Ureter (tissue), 1 donor: ENCODE data around the gene CAPN11. TPM values are rescaled to one million over a fixed set of nuclear protein-coding genes. Genes with fewer than 3 reads are reported as not detected.
"Not testable (repeated sequence)": the region's sequence is repeated elsewhere in the genome, so short reads cannot be mapped to it uniquely, and the experiment has no call there.

Source experiments
- DNase-seq: peaks from one replicate; pipeline ENCODE4 v3.0.0-alpha.2; 2020; ENCODE audit warnings: low spot score
- total RNA-seq: library from RNA; stranded (reverse); gene quantifications from one replicate; pipeline ENCODE4 v1.2.4, GENCODE V29; 2023
- donor health status: DM: yes; HTN: yes; CAD: no.

The CAPN11 gene
- total RNA-seq, 1 donor from 2014 or later = 2.1 TPM

DNA sequence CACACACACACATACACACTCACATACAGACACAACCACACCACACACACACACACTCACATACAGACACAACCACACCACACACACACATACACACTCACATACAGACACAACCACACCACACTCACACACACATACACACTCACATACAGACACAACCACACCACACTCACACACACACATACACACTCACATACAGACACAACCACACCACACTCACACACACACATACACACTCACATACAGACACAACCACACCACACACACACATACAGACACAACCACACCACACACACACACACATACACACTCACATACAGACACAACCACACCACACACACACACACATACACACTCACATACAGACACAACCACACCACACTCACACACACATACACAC, 23.2 kb downstream of the CAPN11 start:
- DNase-seq = not testable (repeated sequence)

DNA sequence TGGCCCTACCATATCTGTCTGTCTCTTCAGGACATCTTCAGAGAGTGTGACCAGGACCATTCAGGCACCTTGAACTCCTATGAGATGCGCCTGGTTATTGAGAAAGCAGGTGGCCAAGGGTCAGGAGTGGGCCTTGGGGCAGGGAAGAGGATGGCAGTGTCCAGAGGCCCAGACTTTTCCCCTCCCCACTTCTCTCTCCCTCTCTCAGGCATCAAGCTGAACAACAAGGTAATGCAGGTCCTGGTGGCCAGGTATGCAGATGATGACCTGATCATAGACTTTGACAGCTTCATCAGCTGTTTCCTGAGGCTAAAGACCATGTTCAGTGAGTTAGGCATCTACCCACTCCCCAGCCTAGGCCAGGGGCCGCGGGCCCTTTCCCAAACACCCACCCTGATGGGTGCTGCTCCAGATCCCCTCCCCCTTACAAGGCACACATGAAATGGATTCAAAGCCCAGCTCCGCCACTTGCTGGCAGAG, 24.3 kb downstream of the CAPN11 start:
- no peak for DNase-seq

GRCh38 chr6:44183783-44184182, 25.2 kb downstream of the CAPN11 start:
- DNase-seq = no peak

DNA sequence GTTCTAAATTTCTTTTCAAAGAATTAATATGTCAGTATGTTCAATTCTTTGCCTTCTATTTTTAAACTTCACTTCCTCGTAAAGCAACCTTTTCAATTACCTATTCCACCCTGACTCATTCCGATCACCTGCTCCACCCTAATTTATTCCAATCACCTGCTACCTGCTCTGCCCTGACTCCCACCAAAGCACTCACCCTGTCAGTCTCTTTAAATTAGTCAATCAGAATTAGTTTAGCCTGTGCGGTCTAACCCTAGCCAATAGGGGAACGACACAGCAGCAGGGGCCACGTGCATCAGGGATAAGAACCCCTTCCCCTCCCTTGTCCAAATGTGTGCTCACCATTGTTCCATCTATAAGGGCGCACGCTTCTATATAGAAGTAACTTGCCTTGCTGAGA, 26.7 kb downstream of the CAPN11 start:
- DNase-seq = not testable (repeated sequence)

DNA sequence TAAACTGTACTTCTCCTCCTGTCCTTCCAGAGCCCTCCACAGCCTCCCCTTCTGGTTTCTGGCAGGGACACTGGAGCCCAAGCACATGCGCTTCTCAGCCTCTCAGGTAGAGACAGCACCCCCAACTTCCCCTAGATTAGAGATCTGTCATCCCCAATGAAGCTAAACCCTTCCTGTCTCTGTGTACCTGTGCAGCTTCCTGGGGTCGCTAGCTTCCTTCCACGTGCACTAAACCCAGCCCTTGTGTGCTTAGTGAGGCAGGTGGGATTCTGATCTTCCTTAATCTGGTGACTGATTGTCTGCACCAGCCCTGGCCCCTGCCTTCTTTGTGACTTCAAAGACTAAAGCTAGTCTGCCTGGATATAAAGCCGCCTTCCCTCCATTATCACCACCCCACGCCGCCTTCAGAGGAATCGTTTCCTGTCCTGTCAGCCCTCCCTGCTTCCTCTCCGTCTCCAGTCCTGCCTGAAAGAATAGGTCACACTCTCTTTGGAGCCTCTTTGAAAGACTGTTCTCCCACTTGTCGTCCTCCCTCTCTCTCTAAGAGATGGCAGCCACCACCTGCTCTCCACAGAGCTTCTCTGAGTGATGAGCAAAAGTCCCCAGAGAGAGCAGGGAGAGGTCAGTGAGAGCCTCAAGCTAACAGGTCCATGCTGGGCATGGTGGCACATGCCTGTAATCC, 27.5 kb downstream of the CAPN11 start:
- DNase-seq = no peak

DNA sequence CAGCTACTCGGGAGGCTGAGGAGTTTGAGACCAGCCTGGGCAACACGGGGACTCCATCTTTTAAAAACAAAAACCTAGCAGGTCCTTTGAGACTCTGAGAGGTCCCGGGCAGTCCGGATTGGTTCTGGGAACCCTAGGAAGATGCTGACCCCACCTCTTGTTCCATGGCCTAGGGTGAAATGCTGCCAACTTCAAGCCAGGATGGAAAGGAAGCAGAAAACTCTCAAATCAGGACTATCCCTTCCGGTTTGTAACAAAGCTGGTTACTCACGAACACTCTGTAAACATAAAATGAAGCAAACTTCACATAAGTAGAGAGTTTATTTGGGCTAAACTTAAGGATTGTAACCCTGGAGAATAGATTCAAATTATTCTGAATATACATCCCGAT, 28.0 kb downstream of the CAPN11 start:
- no peak for DNase-seq

- DNase-seq = no peak
Measured at GRCh38 chr6:44188819-44189218, 30.2 kb downstream of the CAPN11 start.

DNA sequence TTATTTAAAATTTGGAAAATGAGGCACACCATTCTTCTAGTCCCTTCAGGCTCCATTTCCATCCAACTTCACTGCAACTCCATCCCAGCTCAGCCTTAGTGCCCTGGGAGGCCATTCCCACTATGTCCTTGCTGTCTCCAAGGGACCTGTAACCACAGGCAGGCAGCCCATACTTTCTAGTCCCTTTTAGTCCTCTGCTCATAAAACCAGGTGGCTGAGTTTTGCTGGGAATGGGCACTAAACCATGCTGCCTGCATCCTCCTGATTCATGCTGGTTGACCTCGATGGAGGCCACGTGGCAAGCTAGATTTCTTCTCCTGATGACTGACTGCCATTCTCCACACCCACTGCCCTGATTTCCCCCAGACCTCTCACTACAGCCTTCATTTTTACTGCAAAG, 30.6 kb downstream of the CAPN11 start:
- no peak for DNase-seq

- DNase-seq = no peak
Measured at GRCh38 chr6:44190715-44191114, 32.1 kb downstream of the CAPN11 start.

GRCh38 chr6:44192428-44193041, 33.9 kb downstream of the CAPN11 start:
- no peak for DNase-seq

DNA sequence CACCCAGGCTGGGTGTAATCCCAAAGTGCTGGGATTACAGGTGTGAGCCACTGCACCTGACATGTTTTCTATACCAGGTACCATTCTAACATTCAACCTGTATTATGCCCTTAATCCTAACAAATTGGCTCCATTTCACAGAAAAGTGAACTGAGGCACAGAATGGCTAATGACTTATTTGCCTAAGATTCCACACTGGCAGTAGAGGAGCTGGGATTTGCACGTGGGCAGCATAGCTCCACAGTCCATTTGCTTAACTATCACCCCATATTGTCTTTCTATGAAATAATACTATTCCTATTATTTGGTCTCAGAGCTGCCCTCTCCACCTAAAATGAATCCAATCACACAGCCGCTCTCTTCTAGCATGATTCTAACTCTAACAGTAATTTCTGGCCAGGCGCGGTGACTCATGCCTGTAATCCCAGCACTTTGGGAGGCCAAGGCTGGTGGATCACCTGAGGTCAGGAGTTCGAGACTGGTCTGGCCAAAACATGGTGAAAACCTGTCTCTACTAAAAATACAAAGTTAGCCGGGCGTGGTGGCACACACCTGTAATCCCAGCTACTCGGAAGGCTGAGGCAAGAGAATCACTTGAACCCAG, 34.8 kb downstream of the CAPN11 start:
- DNase-seq = no peak

- no peak for DNase-seq
Measured at GRCh38 chr6:44194326-44194725, 35.7 kb downstream of the CAPN11 start.

- DNase-seq = not testable (repeated sequence)
Measured at GRCh38 chr6:44196351-44196750, 37.7 kb downstream of the CAPN11 start.

GRCh38 chr6:44198684-44199083, 40.1 kb downstream of the CAPN11 start:
- no peak for DNase-seq

DNA sequence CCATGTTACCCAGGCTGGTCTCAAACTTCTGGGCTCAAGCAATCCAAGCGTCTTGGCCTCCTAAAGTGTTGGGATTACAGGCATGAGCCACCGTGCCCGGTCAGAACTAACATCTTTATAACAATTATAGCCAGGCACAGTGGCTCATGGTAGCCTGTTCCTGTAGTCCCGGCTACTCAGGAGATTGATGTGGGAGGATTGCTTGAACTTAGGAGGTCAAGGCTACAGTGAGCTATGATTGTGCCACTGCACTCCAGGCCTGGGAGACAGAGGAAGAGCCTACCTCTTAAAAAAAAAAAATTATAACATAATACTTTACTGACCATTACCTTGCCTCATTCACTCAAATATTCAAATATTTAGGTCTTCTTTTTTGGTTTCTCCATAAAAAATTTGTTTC, 41.3 kb downstream of the CAPN11 start:
- DNase-seq = no peak

- peak; percentile 81 for DNase-seq
Measured at GRCh38 chr6:44201200-44201599, 42.6 kb downstream of the CAPN11 start.

DNA sequence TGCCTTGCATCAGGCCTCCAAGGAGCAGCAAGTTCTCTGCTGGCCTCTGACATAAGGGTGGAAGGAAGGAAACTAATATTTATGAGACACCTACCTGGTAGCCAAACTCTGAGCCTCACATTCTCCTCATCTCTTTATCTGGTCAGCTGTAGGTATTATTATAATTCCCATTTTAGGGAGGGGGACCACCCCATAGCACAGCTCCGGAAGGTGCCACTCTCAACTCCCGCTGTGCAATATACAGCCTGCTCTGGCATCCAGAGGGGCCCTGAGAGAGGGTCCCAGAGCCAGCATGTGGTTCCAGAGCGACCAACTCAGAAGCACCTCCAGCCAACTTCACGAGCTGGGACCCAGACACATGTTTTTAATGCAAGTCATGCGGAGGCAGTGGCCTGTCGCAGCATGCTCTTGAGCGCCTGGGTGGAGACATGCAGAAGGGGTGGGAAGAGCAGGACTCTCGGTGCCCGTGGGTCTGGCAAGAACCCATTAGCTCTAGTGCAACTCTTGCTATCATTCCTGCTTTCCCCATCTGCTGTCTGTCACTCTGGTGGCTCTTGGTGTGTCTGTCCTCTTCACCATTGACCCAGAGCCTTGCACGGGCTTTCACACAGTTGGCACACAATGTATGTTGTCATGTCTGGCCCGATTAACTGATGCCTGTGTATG, 43.2 kb downstream of the CAPN11 start:
- peak; percentile 74 for DNase-seq

GRCh38 chr6:44202332-44202971, 43.8 kb downstream of the CAPN11 start:
- DNase-seq = no peak

GRCh38 chr6:44202972-44203750, 44.5 kb downstream of the CAPN11 start:
- DNase-seq = no peak

DNA sequence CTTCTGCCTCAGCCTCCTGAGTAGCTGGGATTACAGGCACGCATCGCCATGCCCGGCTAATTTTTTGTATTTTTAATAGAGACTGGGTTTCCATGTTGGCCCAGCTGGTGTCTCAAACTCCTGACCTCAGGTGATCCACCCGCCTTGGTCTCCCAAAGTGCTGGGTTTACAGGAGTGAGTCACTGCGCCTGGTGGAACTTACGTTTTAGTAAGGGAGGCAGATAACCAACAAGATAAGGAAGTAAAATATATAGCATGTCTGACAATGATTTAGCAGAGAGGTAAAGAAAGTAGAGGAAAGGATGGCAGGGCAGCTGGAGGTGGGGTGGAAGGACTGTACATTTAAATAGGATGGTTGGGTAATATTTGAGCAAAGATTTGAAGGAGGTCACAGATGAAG, 45.3 kb downstream of the CAPN11 start:
- DNase-seq = peak; percentile 58

DNA sequence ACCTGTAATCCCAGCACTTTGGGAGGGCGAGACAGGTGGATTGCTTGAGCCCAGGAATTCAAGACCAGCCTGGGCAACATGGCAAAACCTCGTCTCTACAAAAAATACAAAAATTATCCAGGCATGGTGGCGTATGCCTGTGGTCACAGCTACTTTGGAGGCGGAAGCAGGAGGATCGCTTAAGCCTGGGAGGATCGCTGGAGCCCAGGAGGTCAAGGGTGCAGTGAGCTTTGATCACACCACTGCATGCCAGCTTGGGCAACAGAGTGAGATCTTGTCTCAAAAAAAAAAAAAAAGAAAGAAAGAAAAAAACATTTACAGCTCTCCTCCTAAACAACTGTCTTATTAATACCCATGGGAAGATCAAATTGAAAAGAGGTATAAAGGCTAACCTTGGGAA, 49.3 kb downstream of the CAPN11 start:
- DNase-seq = no peak
